Choroid plexus epithelial cell (primary cell): ENCODE measurements around the gene GPR141.

Experiments used
- DNase-seq: peaks from one replicate; pipeline ENCODE4 v3.0.0-alpha.2; 2010; ENCODE audit warnings: low read depth
- H3K4me3 ChIP-seq: 2 replicates; pipeline ENCODE4 v1.5.1; 2011; ENCODE audit warnings: low read depth, mild to moderate bottlenecking, control low read depth, low read length, moderate library complexity
- CTCF ChIP-seq: conservative IDR thresholded peaks from 2 replicates; pipeline ENCODE4 v1.5.1; 2011; ENCODE audit warnings: low read depth, mild to moderate bottlenecking, control low read depth, inconsistent platforms, low read length, moderate library complexity

GPR141 gene

GRCh38 chr7:37714606-37715005, 31.0 kb downstream of the GPR141 start:
- no peak overlapping the region for H3K4me3 ChIP-seq
- DNase-seq, result no peak
- TF ChIP-seq CTCF, result no peak

GRCh38 chr7:37718585-37718984, 35.0 kb downstream of the GPR141 start:
- no peak for TF ChIP-seq CTCF
- no peak overlapping the region for H3K4me3 ChIP-seq
- no peak for DNase-seq

GRCh38 chr7:37719077-37719476, 35.5 kb downstream of the GPR141 start:
- DNase-seq, result no peak
- H3K4me3 ChIP-seq, result no peak overlapping the region
- TF ChIP-seq CTCF, result no peak

- H3K4me3 ChIP-seq, result no peak overlapping the region
- TF ChIP-seq CTCF, result no peak
- no peak for DNase-seq
These were observed 41.2 kb downstream of the GPR141 start for GRCh38 chr7:37724732-37725131.

GRCh38 chr7:37726016-37726415, 42.5 kb downstream of the GPR141 start:
- no peak overlapping the region for H3K4me3 ChIP-seq
- TF ChIP-seq CTCF, result no peak
- DNase-seq, result no peak

- TF ChIP-seq CTCF, result no peak
- DNase-seq, result no peak
- no peak overlapping the region for H3K4me3 ChIP-seq
These were observed 45.2 kb downstream of the GPR141 start for GRCh38 chr7:37728747-37729146.

- H3K4me3 ChIP-seq, result no peak overlapping the region
- TF ChIP-seq CTCF, result no peak
- DNase-seq, result no peak
These were observed 45.6 kb downstream of the GPR141 start for GRCh38 chr7:37729181-37729580.
